Activated T-cell treated with anti-CD3 and anti-CD28 coated beads, Interleukin-2, amount 50 U/mL, for 72 hours (primary cell): ENCODE measurements around the gene PIK3CG. TPM values are rescaled to one million over a fixed set of nuclear protein-coding genes. Genes with fewer than 3 reads are reported as not detected.
A peak's percentile ranks its signal among the peaks of the same experiment; 100 is the strongest.

Source experiments
- ATAC-seq, 2 donors: fragments of 150-1000 bp; cut with Tn5 transposase; replicated peaks in 1 of 2; 2 replicates each; pipeline ENCODE4 v1.10.0; 2021; ENCODE audit warnings: moderate library complexity in 2 of 2, mild to moderate bottlenecking in 1 of 2
- DNase-seq, 2 donors: peaks; one replicate each; pipeline ENCODE4 v3.0.0; 2021 to 2022; ENCODE audit warnings: mixed read lengths in 1 of 2
- H3K27ac Mint-ChIP-seq: one replicate; pipeline ENCODE4 v1.8.0; 2022; ENCODE audit warnings: mild to moderate bottlenecking, moderate library complexity, mixed read lengths
- H3K27me3 Mint-ChIP-seq: one replicate; pipeline ENCODE4 v1.8.0; 2022; ENCODE audit warnings: low read depth, mixed read lengths
- H3K36me3 Mint-ChIP-seq, 2 donors: one replicate each; pipeline ENCODE4 v1.8.0; 2022; ENCODE audit warnings: mixed read lengths in 2 of 2, mild to moderate bottlenecking in 1 of 2; ENCODE audit not compliant: insufficient read depth in 2 of 2
- H3K4me1 Mint-ChIP-seq: one replicate; pipeline ENCODE4 v1.8.0; 2022; ENCODE audit warnings: low read depth, mixed read lengths
- H3K4me3 Mint-ChIP-seq, 2 donors: one replicate each; pipeline ENCODE4 v1.8.0; 2022; ENCODE audit warnings: mild to moderate bottlenecking in 2 of 2, mixed read lengths in 2 of 2, moderate library complexity in 2 of 2
- H3K9me3 Mint-ChIP-seq, 2 donors: one replicate each; pipeline ENCODE4 v1.8.0; 2022; ENCODE audit warnings: mixed read lengths in 2 of 2
- total RNA-seq, 2 donors: library from RNA; stranded (reverse); gene quantifications; one replicate each; pipeline ENCODE4 v1.2.3, GENCODE V29; 2022

Gene PIK3CG
- total RNA-seq, 2 donors from 2014 or later: 10.2 to 18.7 TPM

- Mint-ChIP-seq H3K27me3 (no peaks in the 10 kb centered on the region), H3K36me3 (peaks cover 7 to 9% of the 10 kb centered on the region in 2 donors), H3K4me1 (peaks cover 79% of the 10 kb centered on the region), H3K27ac (peak overlapping the region; percentile 61), H3K4me3 (peak overlapping the region; percentile 87 to 93), H3K9me3 (peaks cover 0 to 3% of the 10 kb centered on the region in 2 donors)
- ATAC-seq (peak; percentile 5 to 8), DNase-seq (no peak)
Measured at GRCh38 chr7:106864298-106865081, 592 bp upstream of the PIK3CG start.

GRCh38 chr7:106866298-106867281, 1.5 kb downstream of the PIK3CG start:
- peaks cover 89% of the 10 kb centered on the region for H3K4me1 Mint-ChIP-seq
- ATAC-seq (peak; percentile 41 to 50), DNase-seq (peak in 1 of 2 donors; percentile 25)
- H3K9me3 Mint-ChIP-seq: no peaks in the 10 kb centered on the region
- H3K4me3 Mint-ChIP-seq: peak overlapping the region; percentile 86 to 87
- H3K27ac Mint-ChIP-seq: peak overlapping the region; percentile 61
- H3K36me3 Mint-ChIP-seq: peaks cover 7 to 8% of the 10 kb centered on the region in 2 donors
- no peaks in the 10 kb centered on the region for H3K27me3 Mint-ChIP-seq

- Mint-ChIP-seq H3K4me1 (peaks cover 89% of the 10 kb centered on the region), H3K9me3 (no peaks in the 10 kb centered on the region), H3K27me3 (no peaks in the 10 kb centered on the region), H3K27ac (no peak overlapping the region), H3K36me3 (peaks cover 10 to 13% of the 10 kb centered on the region in 2 donors), H3K4me3 (no peak overlapping the region)
- ATAC-seq (no peak), DNase-seq (no peak)
Measured at GRCh38 chr7:106867641-106868351, 2.7 kb downstream of the PIK3CG start.

- peaks cover 13 to 14% of the 10 kb centered on the region in 2 donors for H3K36me3 Mint-ChIP-seq
- peaks cover 90% of the 10 kb centered on the region for H3K4me1 Mint-ChIP-seq
- ATAC-seq (no peak), DNase-seq (no peak)
- H3K9me3 Mint-ChIP-seq: no peaks in the 10 kb centered on the region
- H3K27ac Mint-ChIP-seq: no peak overlapping the region
- H3K4me3 Mint-ChIP-seq: peak overlapping the region; percentile 8 to 84
- no peaks in the 10 kb centered on the region for H3K27me3 Mint-ChIP-seq
Measured at GRCh38 chr7:106868364-106868763, 3.3 kb downstream of the PIK3CG start.

- Mint-ChIP-seq H3K9me3 (no peaks in the 10 kb centered on the region), H3K27ac (peak overlapping the region; percentile 40), H3K4me1 (peaks cover 89% of the 10 kb centered on the region), H3K4me3 (peak overlapping the region; percentile 37 to 84), H3K27me3 (no peaks in the 10 kb centered on the region), H3K36me3 (peaks cover 18 to 26% of the 10 kb centered on the region in 2 donors)
- no peak for ATAC-seq
- DNase-seq: no peak
Measured at GRCh38 chr7:106869954-106870353, 4.9 kb downstream of the PIK3CG start.

- Mint-ChIP-seq H3K36me3 (peaks cover 19 to 29% of the 10 kb centered on the region in 2 donors), H3K4me3 (peak overlapping the region; percentile 37 to 84)
Measured at GRCh38 chr7:106870528-106870927, 5.4 kb downstream of the PIK3CG start.

GRCh38 chr7:106870983-106871410, 5.9 kb downstream of the PIK3CG start:
- DNase-seq (no peak), ATAC-seq (peak; percentile 80 to 83)
- Mint-ChIP-seq H3K4me1 (peaks cover 78% of the 10 kb centered on the region), H3K36me3 (peaks cover 19 to 32% of the 10 kb centered on the region in 2 donors), H3K27ac (peak overlapping the region; percentile 75), H3K9me3 (no peaks in the 10 kb centered on the region), H3K27me3 (no peaks in the 10 kb centered on the region), H3K4me3 (peak overlapping the region; percentile 37 to 84)

More at GRCh38 chr7:106870528-106870927, 5.4 kb downstream of the PIK3CG start:
- no peak for ATAC-seq
- Mint-ChIP-seq H3K27ac (peak overlapping the region; percentile 75), H3K9me3 (no peaks in the 10 kb centered on the region), H3K4me1 (peaks cover 83% of the 10 kb centered on the region), H3K27me3 (no peaks in the 10 kb centered on the region)
- DNase-seq: no peak

- DNase-seq: no peak
- Mint-ChIP-seq H3K9me3 (no peaks in the 10 kb centered on the region), H3K4me1 (peaks cover 68% of the 10 kb centered on the region), H3K27ac (peak overlapping the region; percentile 72), H3K27me3 (no peaks in the 10 kb centered on the region), H3K4me3 (peak overlapping the region; percentile 66 to 84), H3K36me3 (peaks cover 19 to 36% of the 10 kb centered on the region in 2 donors)
- peak; percentile 7 to 29 for ATAC-seq
Measured at GRCh38 chr7:106871793-106872571, 6.9 kb downstream of the PIK3CG start.

- H3K4me1 Mint-ChIP-seq: peaks cover 65% of the 10 kb centered on the region
- H3K9me3 Mint-ChIP-seq: no peaks in the 10 kb centered on the region
- H3K27ac Mint-ChIP-seq: peak overlapping the region; percentile 72
- H3K36me3 Mint-ChIP-seq: peaks cover 19 to 36% of the 10 kb centered on the region in 2 donors
- DNase-seq (no peak), ATAC-seq (no peak)
- no peaks in the 10 kb centered on the region for H3K27me3 Mint-ChIP-seq
- peak overlapping the region; percentile 66 to 84 for H3K4me3 Mint-ChIP-seq
Measured at GRCh38 chr7:106872763-106873162, 7.7 kb downstream of the PIK3CG start.

- ATAC-seq: no peak
- Mint-ChIP-seq H3K27me3 (no peaks in the 10 kb centered on the region), H3K36me3 (peaks cover 12 to 29% of the 10 kb centered on the region in 2 donors), H3K27ac (peak overlapping the region; percentile 72), H3K4me1 (peaks cover 67% of the 10 kb centered on the region), H3K4me3 (peak overlapping the region in 1 of 2 donors; percentile 40), H3K9me3 (no peaks in the 10 kb centered on the region)
- DNase-seq: no peak
Measured at GRCh38 chr7:106874076-106874475, 9.0 kb downstream of the PIK3CG start.

GRCh38 chr7:106875508-106875907, 10.4 kb downstream of the PIK3CG start:
- no peak overlapping the region for H3K27ac Mint-ChIP-seq
- no peak overlapping the region for H3K4me3 Mint-ChIP-seq
- ATAC-seq (no peak), DNase-seq (no peak)
- H3K4me1 Mint-ChIP-seq: peaks cover 67% of the 10 kb centered on the region
- H3K27me3 Mint-ChIP-seq: no peaks in the 10 kb centered on the region
- no peaks in the 10 kb centered on the region for H3K9me3 Mint-ChIP-seq
- peaks cover 15 to 30% of the 10 kb centered on the region in 2 donors for H3K36me3 Mint-ChIP-seq
